Activated T-cell treated with anti-CD3 and anti-CD28 coated beads, Interleukin-2, amount 50 U/mL, for 4 hours (primary cell): ENCODE measurements around the gene HMGB4. TPM values are rescaled to one million over a fixed set of nuclear protein-coding genes. Genes with fewer than 3 reads are reported as not detected.
A peak's percentile ranks its signal among the peaks of the same experiment; 100 is the strongest.

Source experiments
- ATAC-seq, 2 donors: fragments of 200-7000 bp; cut with Tn5 transposase; one replicate each; pipeline ENCODE4 v1.10.0; 2021
- DNase-seq: peaks from one replicate; pipeline ENCODE4 v3.0.0-alpha.2; 2020
- H3K27me3 Mint-ChIP-seq: one replicate; pipeline ENCODE4 v1.8.0; 2021; ENCODE audit warnings: low read depth, mixed read lengths
- H3K36me3 Mint-ChIP-seq: one replicate; pipeline ENCODE4 v1.8.0; 2022; ENCODE audit warnings: mixed read lengths; ENCODE audit not compliant: insufficient read depth
- H3K4me1 Mint-ChIP-seq: one replicate; pipeline ENCODE4 v1.8.0; 2021; ENCODE audit warnings: low read depth, mixed read lengths
- H3K4me3 Mint-ChIP-seq: one replicate; pipeline ENCODE4 v1.8.0; 2021; ENCODE audit warnings: mild to moderate bottlenecking, moderate library complexity, mixed read lengths
- H3K9me3 Mint-ChIP-seq: one replicate; pipeline ENCODE4 v1.8.0; 2021; ENCODE audit warnings: mixed read lengths
- total RNA-seq, 3 donors: library from RNA; stranded (reverse); gene quantifications; one replicate each; pipeline ENCODE4 v1.2.1, GENCODE V29; 2021

Gene HMGB4
- total RNA-seq, 3 donors from 2014 or later = not detected

DNA sequence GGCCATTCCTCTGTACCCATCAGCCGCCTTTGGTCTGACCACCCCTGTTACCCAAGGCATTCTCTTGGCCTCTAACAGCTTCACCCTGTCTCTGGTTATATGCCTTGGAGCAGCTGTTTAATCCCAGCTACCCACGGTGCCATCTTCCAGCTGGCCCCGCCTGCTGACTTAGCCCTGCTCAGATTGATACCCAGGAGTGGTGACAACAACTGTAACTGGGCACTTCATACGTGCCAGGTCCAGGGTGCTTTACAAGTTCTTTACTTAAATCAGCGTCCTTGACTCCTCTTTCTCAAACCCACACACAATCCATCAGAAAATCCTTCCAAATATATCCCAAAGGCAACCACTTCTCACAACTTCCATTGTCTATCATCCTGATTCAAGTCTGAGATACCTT lies 37.2 kb upstream of the HMGB4 start:
- ATAC-seq = no peak
- Mint-ChIP-seq H3K36me3 (no peaks in the 10 kb centered on the region), H3K4me3 (no peak overlapping the region), H3K4me1 (no peaks in the 10 kb centered on the region), H3K9me3 (no peaks in the 10 kb centered on the region), H3K27me3 (peaks cover 10% of the 10 kb centered on the region)
- DNase-seq = no peak

DNA sequence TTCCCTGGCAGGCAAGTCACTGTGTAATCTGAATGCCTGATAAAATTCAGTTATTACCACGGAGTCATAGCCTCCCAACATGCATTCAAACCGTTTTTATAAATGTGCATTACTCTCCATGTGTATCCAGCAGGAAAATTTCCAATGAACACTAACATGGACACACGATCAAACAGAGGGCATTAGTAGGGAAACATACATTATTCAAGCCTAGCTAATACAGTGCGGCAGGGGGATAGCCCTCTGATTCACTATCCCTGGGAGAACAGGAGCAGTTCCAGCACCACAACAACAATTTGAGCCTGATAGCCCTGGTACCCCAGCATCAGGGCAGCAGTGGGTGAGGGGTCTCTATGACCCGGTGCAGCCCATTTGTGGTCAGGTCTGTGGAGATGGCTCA lies 35.8 kb upstream of the HMGB4 start:
- H3K4me3 Mint-ChIP-seq = no peak overlapping the region
- peaks cover 5% of the 10 kb centered on the region for H3K27me3 Mint-ChIP-seq
- ATAC-seq (no peak), DNase-seq (no peak)
- no peaks in the 10 kb centered on the region for H3K9me3 Mint-ChIP-seq
- no peaks in the 10 kb centered on the region for H3K36me3 Mint-ChIP-seq
- no peaks in the 10 kb centered on the region for H3K4me1 Mint-ChIP-seq

DNA sequence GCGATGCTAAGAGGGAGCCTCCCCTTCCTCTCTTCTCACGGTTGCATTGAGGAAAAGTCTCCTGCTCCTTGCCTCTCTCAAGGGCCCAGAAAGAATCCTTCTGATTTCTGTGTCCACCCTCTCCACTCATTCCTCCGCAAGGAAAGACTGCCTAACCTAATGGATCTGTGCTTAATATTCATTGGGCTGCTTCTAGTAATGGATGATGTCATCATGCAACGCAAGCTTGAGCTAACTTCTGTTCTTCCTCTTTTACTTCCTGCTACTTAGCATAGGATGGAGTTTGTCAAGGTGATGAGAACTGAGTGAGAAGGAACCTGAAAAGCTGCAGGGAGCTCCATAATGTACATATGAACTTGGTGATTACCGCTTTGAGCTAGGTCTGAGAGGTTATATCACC lies 35.2 kb upstream of the HMGB4 start:
- DNase-seq (no peak), ATAC-seq (no peak)
- H3K9me3 Mint-ChIP-seq = no peaks in the 10 kb centered on the region
- H3K36me3 Mint-ChIP-seq = no peaks in the 10 kb centered on the region
- H3K27me3 Mint-ChIP-seq = peaks cover 5% of the 10 kb centered on the region
- no peak overlapping the region for H3K4me3 Mint-ChIP-seq
- H3K4me1 Mint-ChIP-seq = no peaks in the 10 kb centered on the region

DNA sequence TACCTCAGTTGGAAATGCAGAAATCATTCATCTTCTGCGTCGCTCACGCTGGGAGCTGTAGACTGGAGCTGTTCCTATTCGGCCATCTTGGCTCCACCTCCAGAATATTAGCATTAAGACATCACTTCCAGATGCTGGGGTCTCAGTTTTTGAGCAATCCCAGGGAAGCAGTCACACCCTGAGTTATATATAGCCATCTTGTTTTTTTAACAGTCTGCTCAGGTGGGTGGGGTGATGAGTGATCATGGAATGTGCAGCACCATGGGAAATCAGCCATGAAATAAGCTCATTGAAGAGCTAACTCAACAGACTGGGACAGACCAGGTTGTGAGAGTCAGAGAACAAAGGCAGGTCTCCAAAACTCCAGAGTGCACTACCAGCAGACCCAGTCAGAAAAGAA lies 27.0 kb upstream of the HMGB4 start:
- DNase-seq (no peak), ATAC-seq (no peak)
- no peaks in the 10 kb centered on the region for H3K36me3 Mint-ChIP-seq

DNA sequence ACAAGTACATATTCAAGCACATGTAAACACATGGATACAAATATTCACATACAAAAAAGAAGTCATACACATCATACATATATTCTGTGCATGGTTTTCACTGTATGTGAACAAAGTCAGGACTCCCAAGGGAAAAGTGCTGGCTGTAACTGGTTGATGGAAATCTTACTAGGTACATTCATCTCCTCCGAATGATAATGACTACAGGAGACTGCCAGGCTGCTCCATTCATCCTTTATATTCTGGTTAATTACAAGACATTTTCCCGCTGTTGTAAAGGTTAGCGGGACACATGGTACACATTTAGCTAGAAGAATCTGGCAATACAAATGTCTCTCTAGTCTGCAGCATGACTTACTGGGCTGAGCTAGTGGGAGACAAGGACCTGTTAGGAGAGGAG lies 26.2 kb upstream of the HMGB4 start:
- no peak for ATAC-seq
- Mint-ChIP-seq H3K9me3 (no peaks in the 10 kb centered on the region), H3K4me3 (no peak overlapping the region)

More for the DNA sequence above, 27.0 kb upstream of the HMGB4 start:
- Mint-ChIP-seq H3K4me1 (no peaks in the 10 kb centered on the region), H3K27me3 (peaks cover 5% of the 10 kb centered on the region), H3K9me3 (no peaks in the 10 kb centered on the region), H3K4me3 (no peak overlapping the region)

DNA sequence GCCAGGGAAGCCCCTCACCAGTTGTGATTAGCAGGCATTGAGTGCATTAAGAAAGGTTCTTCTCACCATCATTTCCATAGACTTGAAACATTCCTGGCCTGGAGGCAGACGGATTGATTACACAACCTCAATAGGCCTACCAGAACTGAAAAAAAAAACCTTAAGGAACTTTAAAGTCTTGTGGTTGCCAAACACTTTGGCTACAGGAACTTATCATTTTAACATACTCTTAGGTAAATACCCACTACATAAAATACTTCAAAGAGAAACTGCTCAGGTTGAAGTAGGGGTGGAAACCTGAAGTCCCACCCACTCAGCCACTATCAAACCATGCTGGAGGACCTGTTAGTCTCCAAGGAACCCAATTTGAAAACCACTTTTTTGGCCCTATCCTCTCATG lies 22.4 kb upstream of the HMGB4 start:
- H3K9me3 Mint-ChIP-seq = no peaks in the 10 kb centered on the region
- ATAC-seq (no peak), DNase-seq (no peak)
- peaks cover 5% of the 10 kb centered on the region for H3K27me3 Mint-ChIP-seq
- no peaks in the 10 kb centered on the region for H3K36me3 Mint-ChIP-seq
- H3K4me1 Mint-ChIP-seq = no peaks in the 10 kb centered on the region
- H3K4me3 Mint-ChIP-seq = no peak overlapping the region

More for the DNA sequence above, 26.2 kb upstream of the HMGB4 start:
- no peaks in the 10 kb centered on the region for H3K36me3 Mint-ChIP-seq
- no peaks in the 10 kb centered on the region for H3K4me1 Mint-ChIP-seq
- peaks cover 5% of the 10 kb centered on the region for H3K27me3 Mint-ChIP-seq
- no peak for DNase-seq

DNA sequence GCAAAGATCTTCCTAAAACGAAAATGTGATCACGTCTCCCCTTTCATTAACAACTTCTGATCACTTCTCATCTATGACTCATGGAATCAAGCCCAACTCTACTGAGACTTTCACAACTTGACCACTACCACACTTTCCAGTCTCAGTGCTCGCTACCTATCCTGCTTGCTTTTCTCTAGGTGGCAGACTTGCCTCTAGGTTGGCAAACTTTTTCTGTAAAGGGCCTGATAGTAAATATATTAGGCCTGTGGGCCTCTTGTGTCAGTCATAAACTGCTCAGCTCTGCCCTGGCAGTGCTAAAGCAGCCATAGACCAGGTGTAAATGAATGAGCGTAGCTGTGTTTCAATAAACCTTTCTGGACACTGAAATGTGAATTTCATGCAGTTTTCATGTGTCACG lies 21.5 kb upstream of the HMGB4 start:
- no peaks in the 10 kb centered on the region for H3K9me3 Mint-ChIP-seq
- H3K4me1 Mint-ChIP-seq = no peaks in the 10 kb centered on the region
- no peaks in the 10 kb centered on the region for H3K36me3 Mint-ChIP-seq
- DNase-seq = no peak
- no peak for ATAC-seq
- no peak overlapping the region for H3K4me3 Mint-ChIP-seq
- H3K27me3 Mint-ChIP-seq = peaks cover 5% of the 10 kb centered on the region

DNA sequence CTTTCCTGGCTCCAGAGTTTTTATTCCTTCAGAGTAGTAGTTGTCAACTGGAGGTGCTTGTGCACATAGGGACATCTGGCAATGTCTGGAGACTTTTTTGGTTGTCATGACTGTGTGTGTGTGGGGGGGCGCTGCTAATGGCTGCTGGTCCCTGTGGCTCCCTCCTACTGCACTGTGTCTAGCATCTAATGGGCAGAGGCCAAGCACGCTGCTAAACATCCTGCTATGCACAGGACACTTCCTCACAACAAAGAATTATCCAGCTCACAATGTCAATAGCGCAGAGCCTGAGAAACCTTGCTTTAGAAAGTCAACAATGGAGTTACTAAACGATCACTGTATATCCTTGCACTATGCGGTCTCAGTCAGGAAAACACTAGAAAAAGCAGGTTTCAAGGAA lies 19.7 kb upstream of the HMGB4 start:
- H3K4me3 Mint-ChIP-seq = no peak overlapping the region
- no peaks in the 10 kb centered on the region for H3K9me3 Mint-ChIP-seq
- H3K4me1 Mint-ChIP-seq = no peaks in the 10 kb centered on the region
- DNase-seq (no peak), ATAC-seq (no peak)
- H3K27me3 Mint-ChIP-seq = peaks cover 2% of the 10 kb centered on the region
- no peaks in the 10 kb centered on the region for H3K36me3 Mint-ChIP-seq

DNA sequence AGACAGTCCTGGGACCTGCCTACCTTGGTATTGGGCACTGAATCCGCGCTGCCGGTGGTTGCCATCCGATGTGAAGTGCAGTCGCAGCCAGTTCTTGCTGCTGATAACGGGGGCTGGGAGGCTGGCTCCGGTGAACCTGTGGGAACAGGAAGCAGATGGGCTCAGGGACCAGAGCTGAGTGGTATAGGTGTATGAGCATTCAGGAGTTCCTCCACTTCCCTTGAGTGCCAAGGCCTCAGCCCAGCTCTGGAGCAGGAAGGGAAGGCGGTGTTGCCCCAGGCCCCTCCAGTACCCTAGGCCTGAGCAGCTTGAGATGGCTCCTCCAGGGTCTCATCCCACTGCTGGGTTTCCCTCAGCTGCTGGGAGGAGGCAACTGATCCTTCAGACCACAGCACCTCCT lies 17.0 kb upstream of the HMGB4 start:
- DNase-seq (no peak), ATAC-seq (no peak)
- Mint-ChIP-seq H3K36me3 (no peaks in the 10 kb centered on the region), H3K4me1 (no peaks in the 10 kb centered on the region), H3K9me3 (no peaks in the 10 kb centered on the region), H3K4me3 (no peak overlapping the region), H3K27me3 (peaks cover 5% of the 10 kb centered on the region)

DNA sequence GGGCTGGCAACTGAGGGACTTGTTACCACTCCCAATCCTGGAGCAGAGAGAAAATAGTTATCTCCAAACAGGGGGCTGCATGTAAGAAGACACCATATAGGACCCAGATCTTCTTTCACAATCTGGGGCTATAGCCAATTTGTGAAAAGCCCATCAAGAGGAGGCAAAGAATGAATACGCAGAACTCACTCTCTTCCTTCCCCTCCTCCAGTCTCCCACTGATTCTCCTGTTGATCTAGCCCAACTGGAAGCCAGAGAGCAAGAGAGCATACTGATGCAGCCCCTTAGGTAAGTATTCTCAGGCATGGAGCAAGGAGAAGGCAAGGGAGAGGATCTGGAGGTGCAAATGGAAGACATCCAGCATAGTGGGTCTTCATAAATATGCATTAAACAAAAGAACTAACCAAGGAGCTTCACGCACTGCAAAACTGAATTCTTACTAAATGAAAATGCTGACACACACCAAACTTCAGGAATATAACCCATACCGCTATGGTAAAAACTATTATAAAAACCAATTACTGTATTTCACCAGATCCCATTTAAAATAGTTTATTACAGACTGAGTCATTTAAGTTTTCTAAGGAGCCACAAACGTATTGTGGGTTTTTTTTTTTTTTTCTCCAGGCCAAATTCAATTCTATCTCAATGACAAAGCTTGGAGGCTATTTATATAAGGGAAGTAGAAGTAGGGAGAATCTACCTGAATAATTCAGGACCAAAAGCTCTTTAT lies 15.5 kb upstream of the HMGB4 start:
- no peak for DNase-seq
- Mint-ChIP-seq H3K9me3 (no peaks in the 10 kb centered on the region), H3K36me3 (no peaks in the 10 kb centered on the region), H3K4me3 (no peak overlapping the region), H3K27me3 (peaks cover 10% of the 10 kb centered on the region), H3K4me1 (no peaks in the 10 kb centered on the region)
- no peak for ATAC-seq

DNA sequence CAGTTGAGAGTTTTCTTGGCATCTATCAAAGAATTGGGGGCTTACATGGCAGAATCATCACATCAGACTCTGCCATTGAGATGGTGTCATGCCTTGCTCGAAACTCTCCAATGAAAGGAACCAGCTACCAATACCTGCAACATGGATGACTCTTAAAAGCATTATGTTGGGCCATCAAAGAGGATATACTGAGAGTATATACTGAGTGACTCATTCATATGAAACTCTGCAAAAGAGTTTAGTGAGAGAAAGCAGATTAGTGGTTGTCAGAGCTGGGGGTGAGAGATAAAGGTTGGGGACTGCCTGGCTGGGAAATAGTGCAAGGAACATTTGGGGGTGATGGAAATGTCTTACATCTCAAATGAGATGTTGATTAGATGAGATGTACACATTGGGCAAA lies 14.7 kb upstream of the HMGB4 start:
- Mint-ChIP-seq H3K27me3 (peaks cover 10% of the 10 kb centered on the region), H3K36me3 (no peaks in the 10 kb centered on the region), H3K4me3 (no peak overlapping the region), H3K4me1 (no peaks in the 10 kb centered on the region), H3K9me3 (no peaks in the 10 kb centered on the region)
- ATAC-seq = peak; percentile 43 to 48
- DNase-seq = no peak

DNA sequence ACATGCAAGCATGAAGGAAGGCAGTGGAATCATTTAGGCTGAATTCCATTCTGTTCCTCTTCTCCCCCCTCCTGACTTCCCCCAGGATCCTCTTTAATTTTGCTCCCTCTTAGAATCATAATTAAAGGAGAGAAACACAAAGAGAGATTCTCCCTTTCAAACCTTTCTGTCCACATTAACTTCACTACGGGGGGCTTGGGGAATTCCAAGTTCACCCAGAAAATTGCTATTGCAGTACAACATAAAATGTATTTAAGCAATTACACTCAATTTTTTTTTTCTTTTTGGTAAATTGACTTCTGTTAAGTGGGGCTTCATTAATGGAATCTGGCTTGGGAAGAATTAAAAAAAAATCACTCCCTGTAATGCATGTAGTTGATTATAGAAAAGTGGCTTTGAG lies 13.4 kb upstream of the HMGB4 start:
- Mint-ChIP-seq H3K9me3 (no peaks in the 10 kb centered on the region), H3K36me3 (no peaks in the 10 kb centered on the region), H3K4me3 (no peak overlapping the region), H3K27me3 (peaks cover 10% of the 10 kb centered on the region), H3K4me1 (no peaks in the 10 kb centered on the region)
- ATAC-seq = no peak
- DNase-seq = no peak

DNA sequence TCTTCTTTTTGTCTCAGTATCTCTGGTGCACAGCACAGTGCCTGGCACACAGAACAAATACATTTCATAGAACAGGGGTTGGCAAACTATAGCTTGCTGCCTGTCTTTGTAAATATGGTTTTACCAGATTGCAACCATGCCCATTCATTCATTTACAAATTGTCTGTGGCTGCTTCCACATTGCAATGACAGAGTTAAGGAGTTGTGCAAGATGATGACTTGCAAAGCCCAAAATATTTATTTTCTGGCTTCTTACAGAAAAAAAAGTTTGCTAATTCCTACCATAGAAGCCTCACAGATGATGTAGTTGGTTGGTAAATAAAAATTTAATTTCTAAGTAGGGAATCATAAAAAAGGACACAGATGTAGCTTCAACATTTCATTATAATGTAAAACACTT lies 11.2 kb upstream of the HMGB4 start:
- no peaks in the 10 kb centered on the region for H3K36me3 Mint-ChIP-seq
- no peak for DNase-seq
- ATAC-seq = no peak
- peaks cover 16% of the 10 kb centered on the region for H3K27me3 Mint-ChIP-seq
- H3K4me1 Mint-ChIP-seq = no peaks in the 10 kb centered on the region
- no peak overlapping the region for H3K4me3 Mint-ChIP-seq
- no peaks in the 10 kb centered on the region for H3K9me3 Mint-ChIP-seq

DNA sequence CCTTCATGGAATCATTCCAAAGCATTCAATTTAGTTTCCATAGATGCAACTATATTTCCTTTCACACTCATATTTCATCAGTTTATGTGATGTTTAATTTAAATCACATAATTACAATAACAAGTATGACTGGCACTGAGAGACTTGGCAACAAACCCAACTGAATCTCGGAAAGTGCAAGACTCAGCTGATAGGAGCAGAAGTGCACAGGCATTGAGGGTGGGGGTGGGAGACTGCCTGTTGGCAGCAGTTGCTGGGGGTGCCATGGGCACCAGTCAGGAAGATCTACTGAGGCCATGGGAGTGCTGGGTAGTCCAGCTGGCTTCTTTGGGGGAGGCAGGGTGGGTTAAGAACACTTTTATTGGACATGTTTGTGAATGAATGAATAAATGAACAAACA lies 10.4 kb upstream of the HMGB4 start:
- Mint-ChIP-seq H3K4me1 (no peaks in the 10 kb centered on the region), H3K36me3 (no peaks in the 10 kb centered on the region), H3K27me3 (peaks cover 16% of the 10 kb centered on the region), H3K4me3 (no peak overlapping the region), H3K9me3 (no peaks in the 10 kb centered on the region)
- no peak for DNase-seq
- ATAC-seq = no peak

DNA sequence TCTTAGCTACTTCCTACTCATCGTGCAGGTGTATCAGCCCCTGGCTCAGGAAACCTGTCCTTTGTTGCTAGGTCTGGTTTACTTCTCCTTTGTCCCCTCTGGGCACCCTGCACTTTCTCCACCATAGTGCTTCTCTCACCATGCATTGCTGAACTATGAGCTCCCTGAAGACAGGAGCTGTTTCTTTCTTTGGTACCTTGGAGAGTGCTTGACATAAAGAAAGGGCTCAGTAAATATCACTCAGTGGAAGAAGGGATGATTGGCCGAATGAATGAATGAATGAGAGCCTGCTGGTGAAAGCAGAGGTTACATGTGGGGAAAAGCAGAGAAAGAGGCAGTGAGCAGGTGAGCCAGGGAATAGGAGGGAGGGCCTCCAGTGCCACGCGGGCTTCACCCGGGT lies 9.8 kb upstream of the HMGB4 start:
- no peaks in the 10 kb centered on the region for H3K36me3 Mint-ChIP-seq
- H3K4me3 Mint-ChIP-seq = no peak overlapping the region
- H3K9me3 Mint-ChIP-seq = no peaks in the 10 kb centered on the region
- DNase-seq (no peak), ATAC-seq (no peak)
- no peaks in the 10 kb centered on the region for H3K4me1 Mint-ChIP-seq
- peaks cover 16% of the 10 kb centered on the region for H3K27me3 Mint-ChIP-seq

DNA sequence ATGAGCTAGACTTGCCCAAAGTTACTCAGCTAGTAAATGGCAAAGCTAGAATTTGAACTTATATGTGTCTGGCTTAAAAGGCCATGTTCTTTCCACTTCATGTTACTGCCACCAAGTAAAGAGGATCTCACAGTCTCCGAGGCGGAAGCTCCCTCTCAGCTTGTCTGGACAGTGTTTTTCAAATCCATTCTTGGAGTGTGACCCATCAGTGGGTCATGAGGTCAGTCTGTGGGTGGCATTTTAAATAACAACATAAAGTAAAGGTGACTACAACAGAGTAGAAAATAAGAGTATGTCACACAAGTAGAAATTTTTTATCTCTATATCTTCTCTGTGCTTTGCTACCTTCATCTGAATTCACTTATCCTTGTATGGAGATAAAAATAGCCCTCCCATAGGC lies 3.2 kb upstream of the HMGB4 start:
- Mint-ChIP-seq H3K36me3 (no peaks in the 10 kb centered on the region), H3K4me1 (no peaks in the 10 kb centered on the region), H3K4me3 (no peak overlapping the region), H3K9me3 (no peaks in the 10 kb centered on the region), H3K27me3 (peaks cover 9% of the 10 kb centered on the region)
- DNase-seq = no peak
- no peak for ATAC-seq
